HS-27A (cell line): ENCODE data around the gene SPATA31E1.
"Not testable (repeated sequence)": the region's sequence is repeated elsewhere in the genome, so short reads cannot be mapped to it uniquely, and the experiment has no call there.

Experiments
- DNase-seq: peaks from one replicate; pipeline ENCODE4 v3.0.0-alpha.2; 2012; ENCODE audit warnings: low read depth, missing footprints

The SPATA31E1 gene

GRCh38 chr9:87882627-87883026 lies at the start of gene SPATA31E1:
SPATA31E1 (plus strand) TSS chr9:87882877; CDS start chr9:87882892, 15 bp downstream.
- no peak for DNase-seq

GRCh38 chr9:87834357-87834756 lies 48.3 kb upstream of the SPATA31E1 start:
- no peak for DNase-seq

- no peak for DNase-seq
These were observed 46.1 kb upstream of the SPATA31E1 start for GRCh38 chr9:87836536-87836935.

GRCh38 chr9:87836951-87837705 lies 45.5 kb upstream of the SPATA31E1 start:
- DNase-seq = no peak

- DNase-seq = no peak
These were observed 42.5 kb upstream of the SPATA31E1 start for GRCh38 chr9:87840134-87840533.

- no peak for DNase-seq
These were observed 39.6 kb upstream of the SPATA31E1 start for GRCh38 chr9:87842878-87843585.

GRCh38 chr9:87844506-87844905 lies 38.2 kb upstream of the SPATA31E1 start:
- DNase-seq = no peak

GRCh38 chr9:87847817-87848216 lies 34.9 kb upstream of the SPATA31E1 start:
- not testable (repeated sequence) for DNase-seq

- no peak for DNase-seq
These were observed 33.4 kb upstream of the SPATA31E1 start for GRCh38 chr9:87849144-87849758.

GRCh38 chr9:87850391-87850790 lies 32.3 kb upstream of the SPATA31E1 start:
- peak; percentile 57 for DNase-seq

- DNase-seq = not testable (repeated sequence)
These were observed 31.5 kb upstream of the SPATA31E1 start for GRCh38 chr9:87851186-87851585.

GRCh38 chr9:87853302-87853701 lies 29.4 kb upstream of the SPATA31E1 start:
- no peak for DNase-seq

GRCh38 chr9:87853876-87854579 lies 28.6 kb upstream of the SPATA31E1 start:
- DNase-seq = no peak

- DNase-seq = no peak
These were observed 28.1 kb upstream of the SPATA31E1 start for GRCh38 chr9:87854580-87854955.

- no peak for DNase-seq
These were observed 27.6 kb upstream of the SPATA31E1 start for GRCh38 chr9:87855061-87855460.

GRCh38 chr9:87857141-87857947 lies 25.3 kb upstream of the SPATA31E1 start:
- no peak for DNase-seq

GRCh38 chr9:87857948-87858335 lies 24.7 kb upstream of the SPATA31E1 start:
- DNase-seq = no peak

- no peak for DNase-seq
These were observed 23.5 kb upstream of the SPATA31E1 start for GRCh38 chr9:87859137-87859536.

GRCh38 chr9:87859786-87860185 lies 22.9 kb upstream of the SPATA31E1 start:
- DNase-seq = no peak

- no peak for DNase-seq
These were observed 21.3 kb upstream of the SPATA31E1 start for GRCh38 chr9:87861332-87861731.

- peak; percentile 58 for DNase-seq
These were observed 20.0 kb upstream of the SPATA31E1 start for GRCh38 chr9:87862536-87863268.
